K562 (cell line): ENCODE data around the gene COPG2. TPM values are rescaled to one million over a fixed set of nuclear protein-coding genes. Genes with fewer than 3 reads are reported as not detected.
A peak's percentile ranks its signal among the peaks of the same experiment; 100 is the strongest.

Experiments
- ATAC-seq: fragments of 200-7000 bp; cut with Tn5 transposase; 3 replicates; pipeline ENCODE4 v1.9.1; 2020; ENCODE audit warnings: moderate library complexity
- BruUV-seq: library from RNA; stranded (reverse); fragments of 400-500 nt; replicated peaks from 2 replicates; lab custom pipeline; 2021; lab: Mats Ljungman, UMichigan
- CTCF ChIA-PET: fragments of 300-600 bp; formaldehyde crosslinking; extraction: SDS; loops from one replicate; lab custom pipeline; 2021; ENCODE audit warnings: low intra/inter-chr PET ratio; lab: Yijun Ruan, JAX
- POLR2A ChIA-PET: fragments of 300-600, 350-650 bp; sonication (Branson Sonifier 250); formaldehyde crosslinking; extraction: SDS; loops from one replicate; lab custom pipeline; 2021; ENCODE audit warnings: antibody characterized with exemption, inconsistent platforms; lab: Yijun Ruan, JAX
- DNase-seq, 4 experiments: peaks; one replicate each; pipeline versions ENCODE4 v3.0.0 to v3.0.0-alpha.2; 2011 to 2018; ENCODE audit warnings: low spot score in 3 of 4, mixed read lengths in 3 of 4; ENCODE audit errors: extremely low read depth in 1 of 4
- FAIRE-seq: peaks from 2 replicates; lab custom pipeline; 2011; peaks lifted over from hg19 to GRCh38; lab: Jason Lieb, UNC
- H2AFZ ChIP-seq: 2 replicates; pipeline ENCODE4 v1.6.0; 2011; ENCODE audit warnings: low read depth, low read length, control low read depth, inconsistent platforms
- H3K27ac ChIP-seq: fragments of 200-600 bp; 3 replicates; pipeline ENCODE4 v1.8.0; 2011; ENCODE audit warnings: low read depth, mild to moderate bottlenecking, control low read depth, inconsistent platforms, low read length, moderate library complexity, mixed read lengths; ENCODE audit errors: extremely low read depth
- H3K27me3 ChIP-seq, 2 experiments: fragments of 300-600 bp in 1 of 2; 2 replicates in 1 of 2; 3 replicates in 1 of 2; pipeline versions ENCODE4 v1.6.0 to v1.8.0; 2011; ENCODE audit warnings: inconsistent platforms in 2 of 2, low read length in 2 of 2, mild to moderate bottlenecking in 1 of 2, mixed read lengths in 1 of 2, moderate library complexity in 1 of 2; ENCODE audit not compliant: control insufficient read depth in 2 of 2, insufficient read depth in 2 of 2
- H3K36me3 ChIP-seq: fragments of 300-600 bp; 3 replicates; pipeline ENCODE4 v1.8.0; 2011; ENCODE audit warnings: mild to moderate bottlenecking, low read length, inconsistent platforms; ENCODE audit not compliant: control insufficient read depth, insufficient read depth
- H3K4me1 ChIP-seq, 2 experiments: fragments of 200-600 bp in 1 of 2; replicated peaks in 1 of 2; 2 replicates in 1 of 2; 3 replicates in 1 of 2; pipeline versions ENCODE4 v1.5.1 to v1.8.0; 2011; ENCODE audit warnings: inconsistent platforms in 2 of 2, low read length in 2 of 2, mild to moderate bottlenecking in 1 of 2, mixed read lengths in 1 of 2, moderate library complexity in 1 of 2; ENCODE audit not compliant: control insufficient read depth in 2 of 2, insufficient read depth in 2 of 2
- H3K4me2 ChIP-seq: 2 replicates; pipeline ENCODE4 v1.6.1; 2011; ENCODE audit warnings: low read length, control low read depth, inconsistent platforms, mixed read lengths; ENCODE audit not compliant: insufficient read depth
- H3K4me3 ChIP-seq: fragments of 200-600 bp; sonication (generic), shearing (Covaris generic); 2 replicates; pipeline ENCODE4 v1.5.1; 2016; ENCODE audit warnings: control low read depth, inconsistent platforms
- H3K79me2 ChIP-seq: fragments of 200-600 bp; 3 replicates; pipeline ENCODE4 v1.8.0; 2011; ENCODE audit warnings: low read length, inconsistent platforms; ENCODE audit not compliant: control insufficient read depth, insufficient read depth
- H3K9ac ChIP-seq, 2 experiments: 2 replicates each; pipeline versions ENCODE4 v1.6.0 to v1.6.1; 2011; ENCODE audit warnings: low read depth in 2 of 2, low read length in 2 of 2, control low read depth in 1 of 2, inconsistent platforms in 1 of 2, mild to moderate bottlenecking in 1 of 2, mixed read lengths in 1 of 2; ENCODE audit not compliant: insufficient read depth in 1 of 2
- H3K9me1 ChIP-seq: one replicate; pipeline ENCODE4 v1.6.0; 2011; ENCODE audit warnings: inconsistent platforms, mild to moderate bottlenecking, low read length, moderate library complexity; ENCODE audit not compliant: control insufficient read depth, insufficient read depth
- H3K9me3 ChIP-seq: replicated peaks from 2 replicates; pipeline ENCODE4 v1.5.1; 2011; ENCODE audit warnings: low read depth, low read length, inconsistent platforms; ENCODE audit not compliant: control insufficient read depth, insufficient read depth
- H4K20me1 ChIP-seq: replicated peaks from 2 replicates; pipeline ENCODE4 v1.6.1; 2011; ENCODE audit warnings: low read length, inconsistent platforms, mixed read lengths; ENCODE audit not compliant: control insufficient read depth, insufficient read depth
- FOSL1 ChIP-seq: fragments of 200-800 bp; sonication (Bioruptor generic); conservative IDR thresholded peaks from 2 replicates; pipeline ENCODE4 v1.6.1; 2016; ENCODE audit warnings: missing genetic modification characterization, missing compliant biosample characterization
- FOXK1 ChIP-seq: sonication (generic); formaldehyde crosslinking; IDR thresholded peaks from 2 replicates; pipeline ENCODE4 v1.8.0; 2022; ENCODE audit warnings: missing genetic modification reagents, mild to moderate bottlenecking, borderline replicate concordance
- GATA2 ChIP-seq: sonication (generic); formaldehyde crosslinking; IDR thresholded peaks from 2 replicates; pipeline ENCODE4 v1.4.0; 2020; ENCODE audit warnings: mild to moderate bottlenecking, missing genetic modification reagents
- MCM7 ChIP-seq, 2 experiments: fragments of 450-650 bp; IDR thresholded peaks; 2 replicates each; pipeline ENCODE4 v1.6.1; 2016 to 2018
- NFIX ChIP-seq: fragments of 250-450 bp; sonication (Bioruptor Pico); IDR thresholded peaks from 2 replicates; pipeline ENCODE4 v1.4.0; 2020; ENCODE audit warnings: low read depth, mild to moderate bottlenecking, moderate library complexity
- NFRKB ChIP-seq: fragments of 450-650 bp; IDR thresholded peaks from 2 replicates; pipeline ENCODE4 v1.6.1; 2016; ENCODE audit warnings: low read depth
- SUPT5H ChIP-seq: fragments of 450-650 bp; IDR thresholded peaks from 2 replicates; pipeline ENCODE4 v1.6.1; 2016
- ZNF134 ChIP-seq: fragments of 250-450 bp; sonication (Bioruptor Pico); conservative IDR thresholded peaks from 2 replicates; pipeline ENCODE4 v1.4.0; 2020
- ZNF174 ChIP-seq: fragments of 250-450 bp; sonication (Bioruptor Pico); IDR thresholded peaks from 2 replicates; pipeline ENCODE4 v1.4.0; 2020; ENCODE audit warnings: mild to moderate bottlenecking
- whole genome bisulfite sequencing: fragments of 100-300 bp; shearing (Covaris generic); methylation state at CpG from one replicate; pipeline ENCODE4 v1.1.6; 2016; ENCODE audit warnings: low coverage, mixed read lengths; ENCODE audit not compliant: insufficient coverage; ENCODE audit errors: missing lambda C conversion rate; 5-methylcytosine and 5-hydroxymethylcytosine counted together
- in situ Hi-C: fragments of 300-500 bp; cut with MboI; formaldehyde crosslinking; loops from 4 replicates; pipeline ENCODE4 v1.15.0; 2018; ENCODE audit warnings: inconsistent platforms, mixed read lengths
- intact Hi-C: fragments of 100-400 bp; cut with micrococcal nuclease; formaldehyde crosslinking; loops from 2 replicates; pipeline ENCODE4 v1.14.2; 2022
- polyA plus RNA-seq, 8 experiments: library from polyadenylated mRNA; depleted of rRNA in 4 of 8; stranded (reverse) in 5 of 8; unstranded in 3 of 8; fragments of >200 nt; fragmentation: Nextera tagmentation in 2 of 8; fragmentation: Illumina TruSeq in 1 of 8; extraction: Ambion mirVana in 2 of 8; extraction: Trizol in 1 of 8; gene quantifications; 2 replicates each; pipeline versions ENCODE4 v1.2.1 to v1.2.3, GENCODE V29; 2011 to 2014; ENCODE audit warnings: inconsistent platforms in 1 of 8, missing spikeins in 1 of 8
- total RNA-seq, 7 experiments: library from RNA; depleted of rRNA in 6 of 7; stranded (reverse); fragments of >200 nt in 6 of 7; fragmentation: Illumina TruSeq in 2 of 7; extraction: Trizol in 2 of 7; gene quantifications; 2 replicates each; pipeline versions ENCODE4 v1.2.1 to v1.2.3, GENCODE V29; 2011 to 2021; ENCODE audit warnings: low replicate concordance in 1 of 7
- TF ChIP-seq, protein P1 (sequence below), 2 experiments: fragments of 450-650 bp in 1 of 2; sonication (generic) in 1 of 2; formaldehyde crosslinking in 1 of 2; IDR thresholded peaks in 1 of 2; conservative IDR thresholded peaks in 1 of 2; 2 replicates each; pipeline versions ENCODE4 v1.6.1 to v1.8.1; 2016 to 2023; ENCODE audit warnings: mild to moderate bottlenecking in 2 of 2, moderate library complexity in 2 of 2, inconsistent platforms in 1 of 2, missing genetic modification reagents in 1 of 2
- TF ChIP-seq, protein P2 (sequence below): sonication (generic); formaldehyde crosslinking; IDR thresholded peaks from 2 replicates; pipeline ENCODE4 v1.8.0; 2023; ENCODE audit warnings: mild to moderate bottlenecking, missing genetic modification reagents
- TF ChIP-seq, protein P3 (sequence below): fragments of 450-650 bp; formaldehyde crosslinking; IDR thresholded peaks from 2 replicates; pipeline ENCODE4 v1.4.0; 2020; ENCODE audit warnings: mild to moderate bottlenecking
- TF ChIP-seq, protein P4 (sequence below): sonication (generic); formaldehyde crosslinking; IDR thresholded peaks from 2 replicates; pipeline ENCODE4 v1.8.0; 2022; ENCODE audit warnings: mild to moderate bottlenecking, missing genetic modification reagents

COPG2 gene
- total and polyA plus RNA-seq, 9 of the 15 experiments (the other 6 are each of a cell fraction or from before 2014, with no cell fraction given) = 6.6 to 104 (median 32.5) TPM

DNA sequence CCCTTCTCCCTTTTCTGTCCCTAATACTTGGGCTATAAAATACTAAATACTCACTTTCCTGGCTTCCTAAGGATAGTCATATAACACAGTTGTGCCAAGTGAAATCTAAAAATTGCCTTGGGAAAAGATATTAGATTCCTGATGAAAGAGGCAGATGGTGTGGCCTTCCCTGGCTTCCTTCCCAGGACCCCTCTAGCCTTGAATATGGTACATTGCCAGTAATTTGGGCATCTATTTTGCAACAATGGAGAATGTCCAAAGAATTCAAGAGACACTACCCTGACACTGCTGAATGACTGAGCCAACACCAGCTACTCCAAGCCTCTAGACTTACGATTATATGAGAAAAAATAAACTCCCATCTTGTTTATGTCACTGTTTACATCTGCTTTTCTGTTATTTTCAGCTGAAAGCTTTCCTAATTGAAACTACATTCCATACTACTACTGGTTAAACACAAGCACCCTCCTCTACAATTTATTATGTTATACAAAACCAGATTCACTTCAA lies 17.9 kb downstream of the COPG2 start (continued):
- TF ChIP-seq FOXK1 (CRISPR knock-in tag) = no peak
- TF ChIP-seq, all 486 proteins: peak for 0

DNA sequence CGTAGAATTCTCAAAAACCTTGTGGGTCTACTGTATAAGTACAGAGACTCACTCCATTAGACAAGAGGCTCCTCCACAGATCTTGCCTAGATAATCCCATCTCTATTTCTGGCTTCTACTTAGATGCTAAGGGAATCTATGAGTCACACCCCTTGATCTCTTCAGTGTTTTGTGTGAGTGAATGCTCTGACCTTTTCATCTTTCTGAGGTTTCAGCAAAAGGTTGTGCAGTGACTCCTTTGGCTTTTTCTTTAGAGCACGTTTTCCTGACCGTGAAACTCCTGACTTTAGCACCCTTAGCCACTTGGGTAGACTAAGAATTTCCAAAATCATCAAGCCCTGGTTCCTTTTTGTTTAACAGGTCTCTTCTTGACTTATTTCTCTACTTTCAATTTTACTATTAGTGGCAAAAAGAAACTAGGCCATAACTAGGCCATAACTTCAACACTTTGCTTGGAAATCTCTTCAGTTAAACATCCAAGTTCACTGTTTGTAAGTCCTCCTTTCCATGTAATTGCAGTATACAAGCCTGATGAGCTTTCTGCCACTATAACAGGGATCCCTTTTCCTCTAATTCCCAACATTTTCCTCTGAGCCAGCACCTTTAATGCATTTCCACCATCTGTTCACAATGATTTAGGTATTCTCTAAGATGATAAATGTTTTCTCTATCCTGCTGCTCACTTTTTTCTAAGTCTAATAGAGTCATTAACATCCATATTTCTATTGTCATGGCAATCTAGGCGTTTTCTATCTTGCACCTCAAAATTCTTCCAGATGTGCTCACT lies 19.4 kb downstream of the COPG2 start:
- no peaks in the 10 kb centered on the region for H3K4me1 ChIP-seq
- H3K36me3 ChIP-seq = peaks cover 16% of the 10 kb centered on the region; the same call in 2 of the 3 replicates
- H3K79me2 ChIP-seq = no peaks in the 10 kb centered on the region
- H3K27ac ChIP-seq = no peak overlapping the region
- WGBS = 75% methylated on average over 4 of the region's 4 CpGs
- H4K20me1 ChIP-seq = no peaks in the 10 kb centered on the region
- intact Hi-C loops = no loop called here
- POLR2A ChIA-PET = no interaction called here
- H3K9me1 ChIP-seq = no peaks in the 10 kb centered on the region
- FAIRE-seq (no peak), DNase-seq (no peak)
- no peak overlapping the region for H2AFZ ChIP-seq
- BruUV-seq = no TSS peak
- H3K27me3 ChIP-seq = no peaks in the 10 kb centered on the region
- no peaks in the 10 kb centered on the region for H3K9me3 ChIP-seq
- CTCF ChIA-PET = no interaction called here
- no peak overlapping the region for H3K9ac ChIP-seq
- no peak overlapping the region for H3K4me3 ChIP-seq
- TF ChIP-seq NFIX (CRISPR knock-in tag) (no peak), ZNF134 (CRISPR knock-in tag) (no peak), SUPT5H (no peak), GATA2 (no peak), MCM7 (IDR thresholded peaks at IDR 0.05) (no peak), NFRKB (no peak), FOSL1 (tag) (peak; percentile 39), ZNF174 (no peak)
- TF ChIP-seq, protein P1, sequence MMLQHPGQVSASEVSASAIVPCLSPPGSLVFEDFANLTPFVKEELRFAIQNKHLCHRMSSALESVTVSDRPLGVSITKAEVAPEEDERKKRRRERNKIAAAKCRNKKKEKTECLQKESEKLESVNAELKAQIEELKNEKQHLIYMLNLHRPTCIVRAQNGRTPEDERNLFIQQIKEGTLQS (IDR thresholded peaks at IDR 0.05) = peak; percentile 25; the same call in 1 of the 2 replicates
- TF ChIP-seq, protein P1 (CRISPR knock-in tag; conservative IDR thresholded peaks at IDR 0.05) = no peak
- TF ChIP-seq, protein P2, sequence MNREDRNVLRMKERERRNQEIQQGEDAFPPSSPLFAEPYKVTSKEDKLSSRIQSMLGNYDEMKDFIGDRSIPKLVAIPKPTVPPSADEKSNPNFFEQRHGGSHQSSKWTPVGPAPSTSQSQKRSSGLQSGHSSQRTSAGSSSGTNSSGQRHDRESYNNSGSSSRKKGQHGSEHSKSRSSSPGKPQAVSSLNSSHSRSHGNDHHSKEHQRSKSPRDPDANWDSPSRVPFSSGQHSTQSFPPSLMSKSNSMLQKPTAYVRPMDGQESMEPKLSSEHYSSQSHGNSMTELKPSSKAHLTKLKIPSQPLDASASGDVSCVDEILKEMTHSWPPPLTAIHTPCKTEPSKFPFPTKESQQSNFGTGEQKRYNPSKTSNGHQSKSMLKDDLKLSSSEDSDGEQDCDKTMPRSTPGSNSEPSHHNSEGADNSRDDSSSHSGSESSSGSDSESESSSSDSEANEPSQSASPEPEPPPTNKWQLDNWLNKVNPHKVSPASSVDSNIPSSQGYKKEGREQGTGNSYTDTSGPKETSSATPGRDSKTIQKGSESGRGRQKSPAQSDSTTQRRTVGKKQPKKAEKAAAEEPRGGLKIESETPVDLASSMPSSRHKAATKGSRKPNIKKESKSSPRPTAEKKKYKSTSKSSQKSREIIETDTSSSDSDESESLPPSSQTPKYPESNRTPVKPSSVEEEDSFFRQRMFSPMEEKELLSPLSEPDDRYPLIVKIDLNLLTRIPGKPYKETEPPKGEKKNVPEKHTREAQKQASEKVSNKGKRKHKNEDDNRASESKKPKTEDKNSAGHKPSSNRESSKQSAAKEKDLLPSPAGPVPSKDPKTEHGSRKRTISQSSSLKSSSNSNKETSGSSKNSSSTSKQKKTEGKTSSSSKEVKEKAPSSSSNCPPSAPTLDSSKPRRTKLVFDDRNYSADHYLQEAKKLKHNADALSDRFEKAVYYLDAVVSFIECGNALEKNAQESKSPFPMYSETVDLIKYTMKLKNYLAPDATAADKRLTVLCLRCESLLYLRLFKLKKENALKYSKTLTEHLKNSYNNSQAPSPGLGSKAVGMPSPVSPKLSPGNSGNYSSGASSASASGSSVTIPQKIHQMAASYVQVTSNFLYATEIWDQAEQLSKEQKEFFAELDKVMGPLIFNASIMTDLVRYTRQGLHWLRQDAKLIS (CRISPR knock-in tag) = no peak
- TF ChIP-seq, protein P3, sequence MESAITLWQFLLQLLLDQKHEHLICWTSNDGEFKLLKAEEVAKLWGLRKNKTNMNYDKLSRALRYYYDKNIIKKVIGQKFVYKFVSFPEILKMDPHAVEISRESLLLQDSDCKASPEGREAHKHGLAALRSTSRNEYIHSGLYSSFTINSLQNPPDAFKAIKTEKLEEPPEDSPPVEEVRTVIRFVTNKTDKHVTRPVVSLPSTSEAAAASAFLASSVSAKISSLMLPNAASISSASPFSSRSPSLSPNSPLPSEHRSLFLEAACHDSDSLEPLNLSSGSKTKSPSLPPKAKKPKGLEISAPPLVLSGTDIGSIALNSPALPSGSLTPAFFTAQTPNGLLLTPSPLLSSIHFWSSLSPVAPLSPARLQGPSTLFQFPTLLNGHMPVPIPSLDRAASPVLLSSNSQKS (CRISPR knock-in tag) = no peak
- TF ChIP-seq, protein P4, sequence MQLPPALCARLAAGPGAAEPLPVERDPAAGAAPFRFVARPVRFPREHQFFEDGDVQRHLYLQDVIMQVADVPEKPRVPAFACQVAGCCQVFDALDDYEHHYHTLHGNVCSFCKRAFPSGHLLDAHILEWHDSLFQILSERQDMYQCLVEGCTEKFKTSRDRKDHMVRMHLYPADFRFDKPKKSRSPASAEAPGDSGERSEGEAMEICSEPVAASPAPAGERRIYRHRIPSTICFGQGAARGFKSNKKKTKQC = no peak
- TF ChIP-seq, all 486 proteins: peak for 2
- no peak overlapping the region for H3K4me2 ChIP-seq
- in situ Hi-C loops = no loop called here
- no peak for ATAC-seq
